Measurements from ENCODE around the gene PTPRG. TPM values are rescaled to one million over a fixed set of nuclear protein-coding genes. Genes with fewer than 3 reads are reported as not detected.

The PTPRG gene
- total and polyA plus RNA-seq, 2 of the 13 experiments (the other 11 are each of a cell fraction or from before 2014, with no cell fraction given) = 8.0 to 25.3 TPM

DNA sequence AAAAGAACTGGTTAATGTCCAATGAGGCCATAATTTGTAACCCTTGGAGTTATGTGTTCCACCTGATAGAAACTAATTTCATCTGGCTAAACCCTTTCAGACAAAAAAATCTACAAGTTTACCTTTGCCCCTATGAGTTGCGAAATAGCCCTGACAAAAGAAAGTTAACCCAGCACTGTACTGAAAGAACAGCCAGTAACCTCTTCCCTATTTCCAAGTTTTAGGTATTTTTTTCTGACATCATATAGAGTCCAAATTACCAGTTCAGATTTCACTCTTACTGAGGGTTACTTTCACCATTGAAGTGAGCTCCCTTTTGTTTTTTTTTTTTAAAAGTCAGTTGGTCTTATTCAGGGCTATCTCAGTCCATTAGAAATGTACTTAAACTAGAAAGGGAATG is 42.8 kb upstream of the PTPRG start:
- H3K4me1 ChIP-seq (ENCODE audit: insufficient read depth, low read length) = peaks cover 22% of the 10 kb centered on the region
- no peak overlapping the region for H3K4me3 ChIP-seq (replicated peaks in 1 of 3; ENCODE audit: insufficient read depth in 1 of 3, low read depth in 2 of 3, low read length in 3 of 3)
- ChIA-PET POLR2A (no interaction called here), CTCF (ENCODE audit: low intra/inter-chr PET ratio, low total read pairs) (no interaction called here)
- no TSS peak for BruUV-seq (replicated peaks)
- ATAC-seq (peak; percentile 45; the same call in 1 of the 3 replicates), DNase-seq (ENCODE audit: low spot score) (peak; percentile 19), FAIRE-seq (no peak)
- no peak overlapping the region for H3K9ac ChIP-seq (ENCODE audit: insufficient read depth, low read depth, low read length)
- intact Hi-C loops (cut with micrococcal nuclease; ENCODE audit: unreplicated experiment) (no loop called here), in situ Hi-C loops (cut with HindIII; ENCODE audit: extremely low pct_ligation_motif_present, low pct_unique_long_range_greater_than_20kb) (no loop called here)
- H2AFZ ChIP-seq (ENCODE audit: low read length) = no peak overlapping the region
- H4K20me1 ChIP-seq (ENCODE audit: insufficient read depth, low read length) = no peaks in the 10 kb centered on the region
- WGBS (ENCODE audit: low lambda C conversion rate) = 0% methylated on average over 1 of the region's 1 CpG
- H3K36me3 ChIP-seq (replicated peaks in 1 of 2; ENCODE audit: control insufficient read depth in 1 of 2, insufficient read depth in 2 of 2, low read length in 2 of 2) = no peaks in the 10 kb centered on the region
- no peaks in the 10 kb centered on the region for H3K9me3 ChIP-seq (ENCODE audit: low read length)
- no peak overlapping the region for H3K4me2 ChIP-seq (ENCODE audit: low read depth, low read length)
- no peak overlapping the region for H3K27ac ChIP-seq (ENCODE audit: extremely low read length, insufficient read depth, low read length)
- H3K27me3 ChIP-seq (ENCODE audit: control insufficient read depth in 1 of 2, insufficient read depth in 2 of 2, low read length in 2 of 2) = no peaks in the 10 kb centered on the region
- H3K79me2 ChIP-seq (ENCODE audit: insufficient read depth, low read length) = no peaks in the 10 kb centered on the region
- TF ChIP-seq HNF4A (CRISPR knock-in tag; IDR thresholded peaks at IDR 0.05) = peak; percentile 61
- TF ChIP-seq, protein P1, sequence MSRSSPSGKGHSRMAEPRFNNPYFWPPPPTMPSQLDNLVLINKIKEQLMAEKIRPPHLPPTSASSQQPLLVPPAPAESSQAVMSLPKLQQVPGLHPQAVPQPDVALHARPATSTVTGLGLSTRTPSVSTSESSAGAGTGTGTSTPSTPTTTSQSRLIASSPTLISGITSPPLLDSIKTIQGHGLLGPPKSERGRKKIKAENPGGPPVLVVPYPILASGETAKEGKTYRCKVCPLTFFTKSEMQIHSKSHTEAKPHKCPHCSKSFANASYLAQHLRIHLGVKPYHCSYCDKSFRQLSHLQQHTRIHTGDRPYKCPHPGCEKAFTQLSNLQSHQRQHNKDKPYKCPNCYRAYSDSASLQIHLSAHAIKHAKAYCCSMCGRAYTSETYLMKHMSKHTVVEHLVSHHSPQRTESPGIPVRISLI (CRISPR knock-in tag; IDR thresholded peaks at IDR 0.05; ENCODE audit: borderline replicate concordance) = peak; percentile 20; the same call in 1 of the 2 replicates
- peak; percentile 74; the same call in 1 of the 2 replicates for TF ChIP-seq HNF4G (IDR thresholded peaks at IDR 0.05; ENCODE audit: borderline replicate concordance, low read depth, low read length)
- peak; percentile 43; the same call in 1 of the 2 replicates for TF ChIP-seq HNF4G (CRISPR knock-in tag; IDR thresholded peaks at IDR 0.05; ENCODE audit: borderline replicate concordance, low read depth)
- no peak for TF ChIP-seq ZBTB7B (CRISPR knock-in tag; IDR thresholded peaks at IDR 0.05)
- no peak for TF ChIP-seq NFIC (IDR thresholded peaks at IDR 0.05; ENCODE audit: low read length)
- TF ChIP-seq CEBPG (CRISPR knock-in tag; IDR thresholded peaks at IDR 0.05) = peak; percentile 91
- TF ChIP-seq SUZ12 (IDR thresholded peaks at IDR 0.05; ENCODE audit: low read depth, low read length) = no peak
- peak; percentile 95 for TF ChIP-seq PPARG (CRISPR knock-in tag; conservative IDR thresholded peaks at IDR 0.05)
- 0 out of 2 replicates have a peak, but pooled peaks have one; percentile 42 for TF ChIP-seq SNAPC4 (CRISPR knock-in tag; IDR thresholded peaks at IDR 0.05)
- peak; percentile 56; the same call in 1 of the 2 replicates for TF ChIP-seq RXRB (CRISPR knock-in tag; IDR thresholded peaks at IDR 0.05; ENCODE audit: borderline replicate concordance)
- TF ChIP-seq, protein P2, sequence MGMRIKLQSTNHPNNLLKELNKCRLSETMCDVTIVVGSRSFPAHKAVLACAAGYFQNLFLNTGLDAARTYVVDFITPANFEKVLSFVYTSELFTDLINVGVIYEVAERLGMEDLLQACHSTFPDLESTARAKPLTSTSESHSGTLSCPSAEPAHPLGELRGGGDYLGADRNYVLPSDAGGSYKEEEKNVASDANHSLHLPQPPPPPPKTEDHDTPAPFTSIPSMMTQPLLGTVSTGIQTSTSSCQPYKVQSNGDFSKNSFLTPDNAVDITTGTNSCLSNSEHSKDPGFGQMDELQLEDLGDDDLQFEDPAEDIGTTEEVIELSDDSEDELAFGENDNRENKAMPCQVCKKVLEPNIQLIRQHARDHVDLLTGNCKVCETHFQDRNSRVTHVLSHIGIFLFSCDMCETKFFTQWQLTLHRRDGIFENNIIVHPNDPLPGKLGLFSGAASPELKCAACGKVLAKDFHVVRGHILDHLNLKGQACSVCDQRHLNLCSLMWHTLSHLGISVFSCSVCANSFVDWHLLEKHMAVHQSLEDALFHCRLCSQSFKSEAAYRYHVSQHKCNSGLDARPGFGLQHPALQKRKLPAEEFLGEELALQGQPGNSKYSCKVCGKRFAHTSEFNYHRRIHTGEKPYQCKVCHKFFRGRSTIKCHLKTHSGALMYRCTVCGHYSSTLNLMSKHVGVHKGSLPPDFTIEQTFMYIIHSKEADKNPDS (CRISPR knock-in tag; IDR thresholded peaks at IDR 0.05) = no peak
- TF ChIP-seq, protein P3, sequence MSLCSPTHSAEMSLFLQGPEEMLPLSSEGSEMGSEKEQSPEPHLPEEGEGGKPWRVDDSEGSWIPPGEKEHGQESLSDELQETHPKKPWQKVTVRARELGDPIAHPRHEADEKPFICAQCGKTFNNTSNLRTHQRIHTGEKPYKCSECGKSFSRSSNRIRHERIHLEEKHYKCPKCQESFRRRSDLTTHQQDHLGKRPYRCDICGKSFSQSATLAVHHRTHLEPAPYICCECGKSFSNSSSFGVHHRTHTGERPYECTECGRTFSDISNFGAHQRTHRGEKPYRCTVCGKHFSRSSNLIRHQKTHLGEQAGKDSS (CRISPR knock-in tag; IDR thresholded peaks at IDR 0.05; ENCODE audit: borderline replicate concordance, low read depth) = no peak
- TF ChIP-seq SOX6 (IDR thresholded peaks at IDR 0.05) = no peak
- TF ChIP-seq SOX6 (CRISPR knock-in tag; IDR thresholded peaks at IDR 0.05) = peak; percentile 33; the same call in 1 of the 2 replicates
- peak; percentile 93 for TF ChIP-seq CEBPB (IDR thresholded peaks at IDR 0.05; ENCODE audit: borderline replicate concordance, low read depth, low read length)

Data from HepG2 (cell line).